Stimulated activated naive B cell treated with anti-CD40 and anti-IgM and Interleukin-4, amounts not matched to agents 10 μg/mL and 1 μg/mL and 100 μg/mL, for 72 hours (primary cell): Measurements from ENCODE around the gene HDHD2.
"Not testable (repeated sequence)": the region's sequence is repeated elsewhere in the genome, so short reads cannot be mapped to it uniquely, and the experiment has no call there.

ENCODE experiments used
- ATAC-seq, 2 donors: fragments of 150-1000 bp; cut with Tn5 transposase; replicated peaks; 2 replicates each; pipeline ENCODE4 v1.10.0; 2021; ENCODE audit warnings: moderate library complexity in 1 of 2
- DNase-seq: peaks from one replicate; pipeline ENCODE4 v3.0.0; 2021
- H3K27ac Mint-ChIP-seq: one replicate; pipeline ENCODE4 v1.8.0; 2022; ENCODE audit warnings: mild to moderate bottlenecking, mixed read lengths
- H3K27me3 Mint-ChIP-seq, 2 donors: one replicate each; pipeline ENCODE4 v1.8.0; 2022; ENCODE audit warnings: mixed read lengths in 2 of 2
- H3K36me3 Mint-ChIP-seq, 2 donors: one replicate each; pipeline ENCODE4 v1.8.0; 2022; ENCODE audit warnings: mixed read lengths in 2 of 2, mild to moderate bottlenecking in 1 of 2
- H3K4me1 Mint-ChIP-seq, 2 donors: one replicate each; pipeline ENCODE4 v1.8.0; 2022; ENCODE audit warnings: mixed read lengths in 2 of 2, mild to moderate bottlenecking in 1 of 2
- H3K4me3 Mint-ChIP-seq, 2 donors: one replicate each; pipeline ENCODE4 v1.8.0; 2022; ENCODE audit warnings: mild to moderate bottlenecking in 2 of 2, mixed read lengths in 2 of 2, moderate library complexity in 1 of 2
- H3K9me3 Mint-ChIP-seq, 2 donors: one replicate each; pipeline ENCODE4 v1.8.0; 2022; ENCODE audit warnings: mixed read lengths in 2 of 2, mild to moderate bottlenecking in 1 of 2

HDHD2 gene

DNA sequence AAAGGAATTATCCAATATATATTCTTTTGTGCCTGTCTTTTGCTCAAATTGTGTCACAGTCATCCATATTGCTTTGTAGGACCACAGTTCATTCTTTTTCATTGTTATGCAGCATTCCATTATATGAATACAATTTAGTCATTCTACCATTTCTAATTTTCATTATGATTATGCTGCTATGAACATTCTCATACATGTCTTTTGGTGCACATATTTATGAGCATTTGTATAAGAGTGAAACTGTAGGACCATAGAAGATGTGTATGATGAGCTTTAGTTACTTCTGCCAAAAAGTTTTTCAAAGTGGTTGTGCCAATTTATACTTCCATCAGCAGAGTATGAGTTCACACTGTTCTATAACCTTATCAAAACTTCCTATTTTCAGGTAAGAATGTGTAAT lies 18.2 kb upstream of the HDHD2 start:
- Mint-ChIP-seq H3K27ac (no peak overlapping the region), H3K4me3 (no peak overlapping the region), H3K36me3 (peaks cover 2 to 3% of the 10 kb centered on the region in 2 donors), H3K27me3 (no peaks in the 10 kb centered on the region), H3K9me3 (no peaks in the 10 kb centered on the region), H3K4me1 (peaks cover 7 to 20% of the 10 kb centered on the region in 2 donors)
- DNase-seq (no peak), ATAC-seq (no peak)

DNA sequence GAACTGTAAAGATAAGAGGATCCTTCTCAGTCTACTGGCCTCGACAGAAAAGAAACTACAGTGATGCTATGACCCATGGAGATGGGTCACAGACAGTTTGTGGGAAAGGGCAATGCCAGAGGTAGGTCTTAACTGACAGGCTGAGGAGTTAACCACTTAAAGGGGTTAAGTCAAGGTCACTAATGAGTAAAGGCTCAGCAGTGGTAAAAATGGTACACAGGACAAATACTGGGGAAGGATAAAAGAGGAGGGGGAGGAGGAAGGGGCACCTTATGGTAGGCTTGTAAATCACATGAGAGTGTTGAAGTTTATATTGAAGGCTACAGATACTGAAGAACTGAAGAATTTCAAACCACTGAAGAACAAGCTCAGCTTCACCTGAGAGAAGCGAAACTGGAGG lies 16.0 kb upstream of the HDHD2 start:
- H3K36me3 Mint-ChIP-seq = peaks cover 2 to 8% of the 10 kb centered on the region in 2 donors
- H3K4me3 Mint-ChIP-seq = no peak overlapping the region
- ATAC-seq (no peak), DNase-seq (no peak)
- no peaks in the 10 kb centered on the region for H3K9me3 Mint-ChIP-seq
- H3K27me3 Mint-ChIP-seq = no peaks in the 10 kb centered on the region
- H3K27ac Mint-ChIP-seq = no peak overlapping the region
- peaks cover 7 to 26% of the 10 kb centered on the region in 2 donors for H3K4me1 Mint-ChIP-seq

DNA sequence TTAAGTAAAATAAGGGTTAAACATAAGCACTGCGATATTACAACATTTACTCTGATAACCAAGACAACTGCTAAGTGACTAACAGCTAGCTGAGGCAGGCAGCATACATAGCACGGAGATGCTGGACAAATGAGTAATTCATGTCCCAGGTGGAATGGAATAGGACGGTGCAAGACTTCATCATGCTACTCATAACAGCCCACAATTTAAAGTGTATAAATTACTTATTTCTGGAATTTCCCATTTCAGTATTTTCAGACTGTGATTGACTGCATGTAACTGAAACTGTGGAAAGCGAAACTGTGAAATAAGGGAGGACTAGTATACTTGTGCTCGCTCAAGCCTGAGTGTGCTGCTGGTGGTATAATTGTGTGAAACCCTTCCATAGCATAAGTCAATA lies 12.9 kb upstream of the HDHD2 start:
- DNase-seq (no peak), ATAC-seq (peak; percentile 90 to 97)
- no peaks in the 10 kb centered on the region for H3K9me3 Mint-ChIP-seq
- peaks cover 4 to 19% of the 10 kb centered on the region in 2 donors for H3K4me1 Mint-ChIP-seq
- no peak overlapping the region for H3K27ac Mint-ChIP-seq
- H3K4me3 Mint-ChIP-seq = no peak overlapping the region
- peaks cover 2 to 12% of the 10 kb centered on the region in 2 donors for H3K36me3 Mint-ChIP-seq
- H3K27me3 Mint-ChIP-seq = no peaks in the 10 kb centered on the region

DNA sequence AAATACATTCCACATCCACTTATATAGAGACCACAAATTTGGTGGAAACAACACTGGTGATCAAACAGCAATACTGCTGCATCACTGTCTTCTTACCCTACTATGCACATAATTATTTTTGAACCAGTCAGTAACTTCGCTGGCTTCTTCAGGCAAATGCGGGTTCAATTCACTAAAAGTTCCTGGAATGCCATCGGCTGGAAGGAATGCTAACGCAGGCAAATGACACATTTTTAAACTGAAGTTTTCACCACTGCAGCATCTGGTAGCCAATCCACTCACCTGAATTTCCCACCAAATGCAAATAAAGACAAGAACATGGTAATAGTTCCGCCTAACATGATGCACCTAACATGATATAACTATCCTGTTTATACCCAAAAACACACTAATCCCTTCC lies 10.0 kb upstream of the HDHD2 start:
- H3K27me3 Mint-ChIP-seq = no peaks in the 10 kb centered on the region
- peaks cover 0 to 19% of the 10 kb centered on the region in 2 donors for H3K36me3 Mint-ChIP-seq
- no peak overlapping the region for H3K27ac Mint-ChIP-seq
- DNase-seq (no peak), ATAC-seq (no peak)
- H3K4me3 Mint-ChIP-seq = no peak overlapping the region
- no peaks in the 10 kb centered on the region for H3K9me3 Mint-ChIP-seq
- H3K4me1 Mint-ChIP-seq = peaks cover 1 to 12% of the 10 kb centered on the region in 2 donors

DNA sequence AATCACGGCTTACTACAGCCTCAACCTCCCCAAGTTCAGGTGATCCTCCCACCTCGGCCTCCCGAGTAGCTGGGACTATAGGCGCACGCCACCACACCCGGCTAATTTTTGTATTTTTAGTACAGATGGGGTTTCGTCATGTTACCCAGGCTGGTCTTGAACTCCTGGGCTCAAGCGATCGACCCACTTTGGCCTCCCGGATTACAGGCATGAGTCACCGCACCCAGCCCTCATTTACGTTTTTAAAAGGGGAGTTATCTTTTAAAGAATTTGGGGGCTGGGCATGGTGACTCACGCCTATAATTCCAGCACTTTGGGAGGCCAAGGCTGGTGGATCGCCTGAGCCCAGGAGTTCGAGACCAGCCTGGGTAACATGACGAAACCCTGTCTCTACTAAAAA lies 8.1 kb upstream of the HDHD2 start:
- H3K4me1 Mint-ChIP-seq, H3K27me3 Mint-ChIP-seq, H3K4me3 Mint-ChIP-seq, H3K27ac Mint-ChIP-seq, H3K9me3 Mint-ChIP-seq, ATAC-seq, DNase-seq: not testable (repeated sequence)
- H3K36me3 Mint-ChIP-seq = peaks cover 0 to 30% of the 10 kb centered on the region in 2 donors

DNA sequence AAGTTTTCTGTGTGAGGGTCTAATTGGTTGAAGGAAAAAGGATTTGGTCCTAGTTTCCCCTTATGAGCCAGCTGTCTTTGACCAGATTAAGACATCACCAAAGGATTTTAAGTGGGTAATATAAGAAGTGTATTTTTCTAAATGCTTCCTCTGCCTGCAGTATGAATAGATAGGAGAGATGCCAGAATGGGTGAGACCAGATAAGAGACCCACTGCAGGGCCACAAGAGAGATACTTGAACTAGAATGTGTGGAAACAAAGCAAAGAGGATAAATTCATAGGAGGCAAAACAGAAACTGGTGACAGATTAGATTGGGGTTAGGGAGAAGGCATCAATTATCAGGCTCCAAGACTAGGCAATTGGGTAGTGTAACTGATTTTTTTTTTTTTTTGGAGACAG lies 1.1 kb upstream of the HDHD2 start:
- peaks cover 4 to 22% of the 10 kb centered on the region in 2 donors for H3K36me3 Mint-ChIP-seq
- ATAC-seq = no peak

DNA sequence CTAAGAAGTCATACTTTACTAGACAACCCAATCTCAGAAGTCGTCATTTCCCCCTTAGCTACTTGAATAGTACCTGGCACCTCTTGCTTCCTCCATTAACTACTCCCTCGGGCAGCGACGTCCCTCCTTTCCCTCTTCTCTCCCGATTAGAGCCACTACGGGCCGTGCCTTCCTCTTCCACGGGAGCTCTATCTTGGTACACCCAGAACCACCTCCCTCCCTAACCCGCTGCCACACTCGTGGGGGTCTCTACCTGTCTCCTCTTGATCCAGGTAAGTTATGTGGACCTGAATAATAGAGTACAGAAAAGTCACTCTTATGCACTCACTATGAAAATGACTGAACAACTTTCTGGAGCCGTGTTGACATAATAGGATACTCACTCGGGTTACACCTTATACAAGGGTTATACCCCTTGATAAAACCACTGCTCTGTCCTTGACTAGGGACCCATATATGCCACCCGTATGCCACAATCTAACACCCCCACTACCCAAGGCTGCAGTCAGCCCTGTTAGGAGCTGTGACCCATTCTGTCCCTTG lies 595 bp upstream of the HDHD2 start:
- Mint-ChIP-seq H3K27ac (peak overlapping the region; percentile 95), H3K9me3 (no peaks in the 10 kb centered on the region), H3K36me3 (peaks cover 4 to 24% of the 10 kb centered on the region in 2 donors), H3K4me1 (peaks cover 24 to 31% of the 10 kb centered on the region in 2 donors), H3K4me3 (peak overlapping the region; percentile 96 to 97), H3K27me3 (no peaks in the 10 kb centered on the region)
- DNase-seq = no peak
- ATAC-seq = peak; percentile 1 to 11

More for the DNA sequence above, 1.1 kb upstream of the HDHD2 start:
- H3K4me3 Mint-ChIP-seq = peak overlapping the region; percentile 96 to 97
- H3K4me1 Mint-ChIP-seq = peaks cover 22 to 29% of the 10 kb centered on the region in 2 donors
- DNase-seq = no peak
- no peaks in the 10 kb centered on the region for H3K9me3 Mint-ChIP-seq
- no peaks in the 10 kb centered on the region for H3K27me3 Mint-ChIP-seq
- peak overlapping the region; percentile 95 for H3K27ac Mint-ChIP-seq

DNA sequence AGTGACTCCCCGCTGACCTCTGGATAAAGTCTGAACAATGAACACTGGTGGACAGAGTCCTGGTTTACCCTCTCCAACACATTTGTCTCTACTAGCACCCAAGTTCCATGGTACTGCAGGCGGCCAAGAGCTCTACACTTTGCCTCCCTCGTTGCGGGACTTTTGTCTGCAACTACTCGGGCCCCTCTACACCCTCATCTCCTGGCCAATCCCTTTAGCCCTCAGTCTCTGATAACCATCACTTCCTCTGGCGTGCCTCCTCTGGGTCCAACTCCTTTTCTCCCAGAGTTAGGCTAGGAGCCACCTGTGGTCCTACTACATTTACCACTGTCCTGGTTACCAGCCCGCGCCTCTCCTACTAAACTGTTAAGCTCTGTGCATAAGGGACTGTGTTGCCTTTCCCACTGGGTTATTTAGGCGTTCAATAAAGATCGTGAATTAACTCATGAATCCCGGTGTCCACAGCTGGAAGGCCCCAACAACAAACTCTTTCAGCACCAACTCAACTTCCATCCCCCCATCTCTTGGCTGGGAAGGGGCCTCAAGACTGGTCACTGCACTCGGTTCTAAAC lies 757 bp downstream of the HDHD2 start:
- Mint-ChIP-seq H3K9me3 (no peaks in the 10 kb centered on the region), H3K27ac (peak overlapping the region; percentile 95), H3K4me3 (peak overlapping the region; percentile 96 to 97), H3K36me3 (peaks cover 4 to 27% of the 10 kb centered on the region in 2 donors), H3K4me1 (peaks cover 27 to 38% of the 10 kb centered on the region in 2 donors), H3K27me3 (no peaks in the 10 kb centered on the region)
- peak in 1 of 2 donors; percentile 2 for ATAC-seq
- DNase-seq = no peak

DNA sequence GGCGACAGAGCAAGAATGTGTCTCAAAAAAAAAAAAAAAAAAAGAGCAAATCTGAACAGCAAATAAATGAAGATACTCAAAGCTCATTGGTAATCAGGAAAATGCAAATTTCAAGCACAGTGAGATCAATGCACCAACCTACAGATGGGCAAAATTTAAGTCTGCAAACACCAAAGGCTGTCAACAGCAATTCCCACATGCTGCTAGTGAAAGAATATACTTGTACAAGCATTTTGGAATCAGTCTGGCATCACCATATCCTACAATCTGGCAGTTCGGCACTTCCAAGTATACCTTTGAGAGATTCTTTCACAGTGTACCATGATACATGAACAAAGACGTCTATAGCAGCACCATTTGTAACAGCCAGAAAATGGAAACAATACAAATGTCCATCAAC lies 4.1 kb downstream of the HDHD2 start:
- peaks cover 0 to 23% of the 10 kb centered on the region in 2 donors for H3K36me3 Mint-ChIP-seq
- DNase-seq (no peak), ATAC-seq (no peak)
- no peak overlapping the region for H3K27ac Mint-ChIP-seq
- H3K4me3 Mint-ChIP-seq = no peak overlapping the region
- peaks cover 25 to 32% of the 10 kb centered on the region in 2 donors for H3K4me1 Mint-ChIP-seq
- H3K9me3 Mint-ChIP-seq = no peaks in the 10 kb centered on the region
- no peaks in the 10 kb centered on the region for H3K27me3 Mint-ChIP-seq

DNA sequence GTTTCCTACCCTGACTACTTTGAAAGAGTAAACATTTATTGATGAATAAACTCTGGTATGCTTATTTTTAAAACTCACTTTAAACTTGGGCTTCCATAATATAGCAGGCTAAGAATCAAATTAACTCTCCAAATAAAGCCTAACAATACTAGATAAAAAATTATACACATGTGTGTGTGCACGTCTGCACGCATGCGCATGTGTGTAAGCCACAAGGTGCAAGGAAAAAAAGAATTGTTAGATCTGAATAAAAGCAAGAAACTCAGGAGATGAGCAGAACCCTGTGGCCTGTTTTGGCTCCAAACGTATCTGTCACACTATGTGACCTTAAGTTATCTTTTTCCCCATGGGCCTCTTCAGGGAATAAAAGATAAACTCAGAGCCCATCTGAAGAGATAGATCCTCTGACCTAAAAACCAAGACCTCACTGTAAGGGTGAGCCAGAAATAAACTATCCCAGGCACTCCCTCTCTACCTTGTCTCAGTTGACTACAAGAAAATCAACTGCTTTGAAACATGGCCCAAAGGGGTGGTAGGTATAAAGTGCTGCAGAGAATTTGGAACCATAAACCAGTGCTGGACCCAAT lies 6.3 kb downstream of the HDHD2 start:
- DNase-seq (no peak), ATAC-seq (no peak)
- no peaks in the 10 kb centered on the region for H3K27me3 Mint-ChIP-seq
- H3K9me3 Mint-ChIP-seq = no peaks in the 10 kb centered on the region
- no peak overlapping the region for H3K4me3 Mint-ChIP-seq
- H3K4me1 Mint-ChIP-seq = peaks cover 15 to 17% of the 10 kb centered on the region in 2 donors
- H3K36me3 Mint-ChIP-seq = peaks cover 8 to 29% of the 10 kb centered on the region in 2 donors
- H3K27ac Mint-ChIP-seq = no peak overlapping the region

DNA sequence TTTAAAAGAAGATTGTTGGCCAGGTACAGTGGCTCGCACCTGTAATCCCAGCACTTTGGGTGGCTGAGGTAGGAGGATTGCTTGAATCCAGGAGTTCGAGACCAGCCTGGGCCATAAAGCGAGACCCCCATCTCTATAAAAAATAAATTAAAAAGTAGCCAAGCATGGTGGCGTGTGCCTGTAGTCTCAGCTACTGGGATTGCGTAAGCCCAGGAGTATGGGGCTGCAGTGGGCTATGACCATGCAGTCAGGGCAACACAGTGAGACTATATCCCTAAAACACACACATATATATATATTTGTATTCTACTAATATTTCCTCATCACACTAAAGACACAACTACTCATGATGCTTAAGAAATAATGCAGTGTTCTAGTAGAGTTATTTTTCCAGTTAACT lies 7.1 kb downstream of the HDHD2 start:
- no peak for DNase-seq
- Mint-ChIP-seq H3K27ac (no peak overlapping the region), H3K4me3 (no peak overlapping the region), H3K27me3 (no peaks in the 10 kb centered on the region), H3K4me1 (peaks cover 8 to 9% of the 10 kb centered on the region in 2 donors), H3K9me3 (no peaks in the 10 kb centered on the region), H3K36me3 (peaks cover 8 to 28% of the 10 kb centered on the region in 2 donors)
- ATAC-seq = no peak

DNA sequence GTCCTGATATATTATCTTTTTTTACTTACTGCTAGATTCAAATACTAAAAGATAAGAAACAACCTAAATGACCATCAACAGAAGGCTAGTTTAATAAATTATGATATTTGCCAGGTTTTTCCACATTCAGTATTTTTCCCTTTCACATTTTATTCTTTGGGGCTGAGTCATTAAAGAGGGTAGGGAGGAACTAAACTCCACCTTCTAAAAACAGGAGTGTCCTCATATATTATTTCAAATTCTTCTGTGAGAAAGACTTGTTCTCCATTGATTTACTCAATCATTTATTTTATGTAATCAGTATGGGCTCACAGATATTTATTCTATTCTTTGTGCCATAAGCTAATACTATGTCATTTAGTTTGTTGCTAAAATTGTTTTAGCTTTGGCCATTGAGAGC lies 9.0 kb downstream of the HDHD2 start:
- H3K27ac Mint-ChIP-seq = no peak overlapping the region
- ATAC-seq = no peak
- H3K9me3 Mint-ChIP-seq = no peaks in the 10 kb centered on the region
- H3K36me3 Mint-ChIP-seq = peaks cover 8 to 28% of the 10 kb centered on the region in 2 donors
- no peaks in the 10 kb centered on the region for H3K27me3 Mint-ChIP-seq
- DNase-seq = no peak
- H3K4me3 Mint-ChIP-seq = no peak overlapping the region
- H3K4me1 Mint-ChIP-seq = peaks cover 5 to 9% of the 10 kb centered on the region in 2 donors

DNA sequence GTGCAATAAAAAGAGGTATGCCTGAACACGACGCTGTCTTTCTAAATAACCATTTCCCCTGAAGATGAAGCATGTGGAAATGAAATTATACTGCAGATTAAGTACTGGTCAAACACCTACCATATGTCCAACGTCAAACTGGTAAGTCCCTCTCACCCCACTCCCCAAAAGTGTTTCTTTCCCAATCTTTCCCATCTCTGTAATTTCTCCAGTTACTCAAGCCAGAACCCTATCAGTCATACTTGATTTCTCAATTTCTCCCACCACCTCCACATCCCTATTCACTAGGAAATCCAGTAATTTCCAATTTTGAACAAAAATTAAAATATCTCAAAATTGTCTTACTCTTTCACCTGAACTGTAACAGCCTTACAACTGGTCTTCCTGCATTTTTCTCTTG lies 29.2 kb downstream of the HDHD2 start:
- ATAC-seq = no peak
- H3K27me3 Mint-ChIP-seq = no peaks in the 10 kb centered on the region
- H3K36me3 Mint-ChIP-seq = peaks cover 41 to 55% of the 10 kb centered on the region in 2 donors

DNA sequence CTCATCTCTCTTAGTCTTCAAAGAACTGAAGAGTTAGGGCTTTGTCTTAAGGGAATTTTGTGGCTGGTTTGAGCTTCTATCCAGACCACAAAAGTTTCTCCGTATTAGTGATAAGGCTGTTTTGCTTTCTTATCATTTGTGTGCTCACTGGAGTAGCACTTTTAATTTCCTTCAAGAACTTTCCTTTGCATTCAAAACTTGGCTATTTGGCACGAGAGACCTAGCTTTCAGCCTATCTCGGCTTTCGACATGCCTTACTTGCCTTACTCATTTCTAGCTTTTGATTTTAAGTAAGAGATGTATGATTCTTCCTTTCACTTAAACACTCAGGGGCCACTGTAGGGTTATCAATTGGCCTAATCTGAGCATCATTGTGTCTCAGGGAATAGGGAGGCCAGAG lies 29.9 kb downstream of the HDHD2 start:
- ATAC-seq = peak; percentile 64 to 93
- H3K4me1 Mint-ChIP-seq = peaks cover 11 to 17% of the 10 kb centered on the region in 2 donors
- H3K27ac Mint-ChIP-seq = no peak overlapping the region
- H3K9me3 Mint-ChIP-seq = no peaks in the 10 kb centered on the region
- no peaks in the 10 kb centered on the region for H3K27me3 Mint-ChIP-seq
- DNase-seq = peak; percentile 6
- no peak overlapping the region for H3K4me3 Mint-ChIP-seq
- peaks cover 42 to 53% of the 10 kb centered on the region in 2 donors for H3K36me3 Mint-ChIP-seq

More for the DNA sequence above, 29.2 kb downstream of the HDHD2 start:
- no peaks in the 10 kb centered on the region for H3K9me3 Mint-ChIP-seq
- H3K4me3 Mint-ChIP-seq = no peak overlapping the region
- H3K4me1 Mint-ChIP-seq = peaks cover 11 to 17% of the 10 kb centered on the region in 2 donors
- H3K27ac Mint-ChIP-seq = peak overlapping the region; percentile 7
- DNase-seq = no peak

DNA sequence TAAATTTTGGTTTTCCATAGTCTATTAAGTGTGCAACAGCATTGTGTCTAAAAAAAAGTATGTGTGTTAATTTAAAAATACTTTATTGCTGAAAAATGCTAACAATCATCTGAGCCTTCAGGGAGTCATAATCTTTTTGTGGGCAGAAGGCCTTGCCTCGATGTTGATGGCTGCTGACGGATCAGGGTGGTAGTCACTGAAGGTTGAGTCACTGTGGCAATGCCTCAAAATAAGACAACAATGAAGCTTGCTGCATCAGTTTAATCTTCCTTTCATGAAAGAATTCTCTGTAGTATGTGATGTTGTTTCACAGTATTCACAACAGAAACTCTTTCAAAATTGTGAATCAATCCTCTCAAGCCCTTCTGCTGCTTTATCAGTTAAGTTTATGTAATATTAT lies 31.3 kb downstream of the HDHD2 start:
- H3K4me1 Mint-ChIP-seq = peaks cover 11 to 17% of the 10 kb centered on the region in 2 donors
- peaks cover 36 to 53% of the 10 kb centered on the region in 2 donors for H3K36me3 Mint-ChIP-seq
- no peaks in the 10 kb centered on the region for H3K9me3 Mint-ChIP-seq
- no peak overlapping the region for H3K27ac Mint-ChIP-seq
- ATAC-seq (no peak), DNase-seq (no peak)
- no peaks in the 10 kb centered on the region for H3K27me3 Mint-ChIP-seq
- no peak overlapping the region for H3K4me3 Mint-ChIP-seq
